Aorta (tissue), 5 donors: ENCODE results near the gene PRDM8. TPM values are rescaled to one million over a fixed set of nuclear protein-coding genes. Genes with fewer than 3 reads are reported as not detected.

Experiments
- ATAC-seq: fragments of 200-7000 bp; cut with Tn5 transposase; one replicate; pipeline ENCODE4 v1.9.1; 2022; ENCODE audit warnings: moderate library complexity; ENCODE audit not compliant: low FRiP score
- DNase-seq, 2 donors: peaks; one replicate each; pipeline ENCODE4 v3.0.0-alpha.2; 2020
- H3K27ac ChIP-seq, 2 donors: one replicate each; pipeline ENCODE4 v1.5.1; 2013; ENCODE audit warnings: low read length in 2 of 2, mild to moderate bottlenecking in 2 of 2, moderate library complexity in 2 of 2, control low read depth in 1 of 2, inconsistent platforms in 1 of 2, low read depth in 1 of 2
- H3K27me3 ChIP-seq, 2 donors: one replicate each; pipeline ENCODE4 v1.6.1; 2013; ENCODE audit warnings: control low read depth in 1 of 2, low read length in 1 of 2, mild to moderate bottlenecking in 1 of 2, moderate library complexity in 1 of 2; ENCODE audit not compliant: insufficient read depth in 2 of 2, control insufficient read depth in 1 of 2
- H3K36me3 ChIP-seq, 2 donors: one replicate each; pipeline ENCODE4 v1.6.1; 2013; ENCODE audit warnings: control low read depth in 1 of 2, low read length in 1 of 2, mild to moderate bottlenecking in 1 of 2; ENCODE audit not compliant: insufficient read depth in 2 of 2, control insufficient read depth in 1 of 2
- H3K4me1 ChIP-seq, 2 donors: one replicate each; pipeline ENCODE4 v1.6.1; 2013; ENCODE audit warnings: low read length in 2 of 2, control low read depth in 1 of 2, mild to moderate bottlenecking in 1 of 2, moderate library complexity in 1 of 2; ENCODE audit not compliant: insufficient read depth in 2 of 2, control insufficient read depth in 1 of 2
- H3K4me3 ChIP-seq, 2 donors: one replicate each; pipeline ENCODE4 v1.5.1; 2013; ENCODE audit warnings: low read length in 2 of 2, control low read depth in 1 of 2, mild to moderate bottlenecking in 1 of 2
- H3K9me3 ChIP-seq: one replicate; pipeline ENCODE4 v1.6.1; 2013; ENCODE audit warnings: mild to moderate bottlenecking, low read length; ENCODE audit not compliant: control insufficient read depth
- WGBS, 2 donors: extraction: QIAGEN DNeasy Blood & Tissue Kit; methylation state at CpG; one replicate each; pipeline ENCODE4 v1.1.7; 2013; 5-methylcytosine and 5-hydroxymethylcytosine counted together
- intact Hi-C, 2 donors: fragments of 100-400 bp; cut with DNase I; formaldehyde crosslinking; loops; one replicate each; pipeline versions ENCODE4 v1.14.2 to v1.15.0; 2022
- polyA plus RNA-seq, 2 donors: library from polyadenylated mRNA; stranded (reverse); fragments of 200-250 nt; gene quantifications; one replicate each; pipeline ENCODE4 v1.2.3, GENCODE V29; 2013
- total RNA-seq, 2 donors: library from RNA; stranded (reverse); fragmentation: NEBNext Ultra II Directional; extraction: Animal tissue kit (Norgen Biotek cat#: 25700); gene quantifications; one replicate each; pipeline ENCODE4 v1.2.1, GENCODE V29; 2021
- donor health status: healthy with polysubstance abuse.
- donor health status: Bipolar disorder and iron deficiency.
- donor health status: DM: no; HTN: no; CAD: no.
- donor health status: DM: no; HTN: no; CAD: no.
- donor health status: DM: yes; HTN: yes; CAD: no.

Gene PRDM8
- total and polyA plus RNA-seq, 4 donors: 0.31 to 4.8 (median 2.3) TPM

DNA sequence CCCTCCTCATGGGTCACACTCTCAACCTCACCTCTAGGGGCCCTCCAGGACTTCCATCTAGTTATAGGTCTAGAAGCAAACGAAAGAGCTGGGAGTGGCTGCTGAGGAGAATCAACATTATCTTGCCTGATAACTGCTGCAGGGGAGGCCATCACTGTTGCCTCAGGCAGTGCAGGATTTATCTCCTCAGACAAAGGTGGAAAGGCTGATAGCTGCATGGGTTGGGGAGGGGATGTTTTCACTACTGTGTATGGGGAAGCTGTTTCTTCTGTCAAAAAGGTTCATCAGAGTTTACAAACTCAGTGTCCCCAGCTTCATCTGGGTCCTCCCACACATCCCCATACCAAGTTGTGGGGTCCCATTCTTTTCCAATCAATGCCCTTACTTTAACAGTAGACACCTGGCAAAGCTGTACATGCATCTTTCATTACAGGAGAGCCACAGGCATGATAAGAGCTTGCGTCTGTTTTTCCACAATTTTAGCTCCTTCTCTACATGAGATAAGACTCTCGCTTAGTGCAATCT, 17.6 kb upstream of the PRDM8 start:
- intact Hi-C loops: loop anchor here in 1 of 2 donors (5.0 kb wide), 1 partner anchor 107 kb away; the partner anchor contains the start of gene ANTXR2

DNA sequence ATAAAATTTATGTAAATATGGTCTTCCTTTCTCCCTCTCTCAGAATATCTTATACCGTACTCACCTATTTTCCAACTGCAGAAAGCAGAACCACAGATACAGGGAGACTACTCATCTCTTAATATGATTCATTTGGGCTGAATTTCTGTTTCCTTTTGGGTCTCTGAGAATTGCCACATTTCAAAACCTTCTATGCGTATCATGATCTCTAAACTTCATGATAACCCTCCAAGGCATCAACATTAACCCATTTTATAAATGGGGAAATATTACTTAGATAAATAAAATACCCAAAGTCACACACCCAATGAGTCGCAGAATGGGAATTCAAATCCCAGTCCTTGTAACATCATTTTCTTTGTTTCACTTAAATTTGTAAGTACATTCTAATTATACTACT, 16.6 kb upstream of the PRDM8 start:
- DNase-seq: no peak
- intact Hi-C loops: loop anchor here in 1 of 2 donors (5.0 kb wide), 1 partner anchor 108 kb away; the partner anchor contains the start of gene ANTXR2
- no peak for ATAC-seq
- H3K27ac ChIP-seq: no peak overlapping the region
- H3K4me3 ChIP-seq: no peak overlapping the region
- H3K27me3 ChIP-seq: no peaks in the 10 kb centered on the region
- 72 to 75% methylated on average over 3 of the region's 3 CpGs for WGBS, 2 donors
- H3K36me3 ChIP-seq: no peaks in the 10 kb centered on the region
- no peaks in the 10 kb centered on the region for H3K4me1 ChIP-seq
- peaks cover 2% of the 10 kb centered on the region for H3K9me3 ChIP-seq

More for the DNA sequence above, 17.6 kb upstream of the PRDM8 start:
- H3K27me3 ChIP-seq: no peaks in the 10 kb centered on the region
- ATAC-seq (no peak), DNase-seq (no peak)
- no peaks in the 10 kb centered on the region for H3K4me1 ChIP-seq
- no peak overlapping the region for H3K4me3 ChIP-seq
- no peak overlapping the region for H3K27ac ChIP-seq
- H3K9me3 ChIP-seq: peaks cover 2% of the 10 kb centered on the region
- H3K36me3 ChIP-seq: no peaks in the 10 kb centered on the region
- WGBS, 2 donors: 86 to 87% methylated on average over 3 of the region's 3 CpGs

DNA sequence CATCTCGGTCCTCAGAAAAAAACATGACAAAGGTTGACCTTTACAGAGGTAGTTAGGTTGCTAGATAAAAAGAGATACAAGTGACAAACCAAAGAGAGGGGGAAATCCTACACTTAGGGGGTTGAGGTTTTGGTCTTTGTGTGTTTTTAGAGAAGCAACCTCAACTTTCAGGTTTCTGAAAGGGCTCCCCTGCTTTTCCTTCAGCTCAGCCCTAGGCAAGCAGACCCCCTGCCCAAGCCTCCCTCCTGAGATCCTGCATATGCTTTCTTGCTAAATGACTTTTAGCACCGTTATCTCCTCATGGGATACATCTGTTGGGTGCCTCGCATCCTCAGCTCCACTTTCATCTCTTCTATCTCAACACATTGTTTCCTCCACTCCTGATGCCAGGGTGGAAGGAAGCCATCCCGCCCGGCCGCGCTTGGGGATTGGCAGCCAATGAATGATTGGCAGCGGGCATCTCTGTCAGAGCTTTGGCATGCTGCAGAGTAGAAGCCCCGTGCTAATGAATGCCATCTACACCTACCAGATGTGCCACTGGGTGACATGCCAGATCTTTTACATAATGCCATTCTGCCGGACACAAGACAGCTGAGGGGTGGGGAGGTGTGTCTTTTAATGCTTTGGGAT, 15.0 kb upstream of the PRDM8 start:
- H3K4me3 ChIP-seq: no peak overlapping the region
- DNase-seq (no peak), ATAC-seq (no peak)
- intact Hi-C loops: loop anchor here (2.0 to 5.0 kb wide), 2 partner anchors 106 to 110 kb away; partner anchors contain the start of gene ANTXR2 (in 1 of the 2)
- no peaks in the 10 kb centered on the region for H3K27me3 ChIP-seq
- WGBS, 2 donors: 5 to 10% methylated on average over 10 of the region's 10 CpGs
- H3K27ac ChIP-seq: no peak overlapping the region
- H3K36me3 ChIP-seq: no peaks in the 10 kb centered on the region
- no peaks in the 10 kb centered on the region for H3K4me1 ChIP-seq
- H3K9me3 ChIP-seq: peaks cover 2% of the 10 kb centered on the region

DNA sequence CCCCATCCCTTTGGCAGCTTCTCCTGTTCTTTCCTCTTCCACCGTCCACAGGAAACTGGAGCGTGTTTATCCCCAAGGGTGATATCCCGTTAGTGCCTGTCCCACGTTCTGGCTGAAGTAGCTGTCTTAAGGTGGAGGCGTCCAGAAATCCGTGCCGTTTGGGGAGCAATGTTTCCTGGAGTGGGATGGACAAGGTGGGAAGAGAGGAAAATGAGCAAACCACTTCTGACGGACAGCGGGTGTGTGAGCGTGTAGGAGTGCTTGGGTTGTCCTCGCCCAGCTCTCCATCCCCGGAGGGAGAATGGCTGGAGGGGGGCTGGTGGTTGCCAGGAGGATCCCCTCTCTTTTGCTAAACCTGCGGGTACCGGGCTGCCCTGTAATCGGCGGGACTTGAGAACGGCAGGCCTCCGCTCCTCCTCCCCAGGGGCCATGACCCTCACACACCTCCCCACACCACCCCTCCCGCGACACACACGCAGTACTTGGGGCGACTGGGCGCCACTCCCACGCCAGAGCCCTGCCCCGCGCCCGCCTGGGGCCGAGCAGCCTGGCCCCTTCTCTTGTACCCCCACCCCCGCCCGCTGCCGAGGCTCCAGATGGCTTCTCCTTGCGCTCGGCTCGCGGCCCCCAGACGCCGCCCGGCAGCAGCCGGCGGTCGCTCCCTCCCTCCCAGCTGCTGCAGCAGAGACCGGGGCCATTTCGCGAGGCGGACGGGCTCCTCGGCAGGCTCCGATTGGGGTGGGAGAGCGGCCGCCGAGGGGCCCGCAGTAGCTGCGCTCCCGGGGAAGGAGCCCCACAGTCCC, 13.9 kb upstream of the PRDM8 start:
- Histone ChIP-seq H3K36me3 (no peaks in the 10 kb centered on the region), H3K27me3 (no peaks in the 10 kb centered on the region), H3K27ac (no peak overlapping the region), H3K9me3 (peaks cover 2% of the 10 kb centered on the region), H3K4me1 (no peaks in the 10 kb centered on the region), H3K4me3 (peak overlapping the region; percentile 45 to 71)
- intact Hi-C loops: loop anchor here (2.0 to 5.0 kb wide), 2 partner anchors 107 to 111 kb away; partner anchors contain the start of gene ANTXR2 (in 1 of the 2)
- WGBS, 2 donors: 1% methylated on average over 52 to 54 of the region's 54 CpGs
- peak; percentile 56 to 82 for DNase-seq
- ATAC-seq: peak; percentile 80

DNA sequence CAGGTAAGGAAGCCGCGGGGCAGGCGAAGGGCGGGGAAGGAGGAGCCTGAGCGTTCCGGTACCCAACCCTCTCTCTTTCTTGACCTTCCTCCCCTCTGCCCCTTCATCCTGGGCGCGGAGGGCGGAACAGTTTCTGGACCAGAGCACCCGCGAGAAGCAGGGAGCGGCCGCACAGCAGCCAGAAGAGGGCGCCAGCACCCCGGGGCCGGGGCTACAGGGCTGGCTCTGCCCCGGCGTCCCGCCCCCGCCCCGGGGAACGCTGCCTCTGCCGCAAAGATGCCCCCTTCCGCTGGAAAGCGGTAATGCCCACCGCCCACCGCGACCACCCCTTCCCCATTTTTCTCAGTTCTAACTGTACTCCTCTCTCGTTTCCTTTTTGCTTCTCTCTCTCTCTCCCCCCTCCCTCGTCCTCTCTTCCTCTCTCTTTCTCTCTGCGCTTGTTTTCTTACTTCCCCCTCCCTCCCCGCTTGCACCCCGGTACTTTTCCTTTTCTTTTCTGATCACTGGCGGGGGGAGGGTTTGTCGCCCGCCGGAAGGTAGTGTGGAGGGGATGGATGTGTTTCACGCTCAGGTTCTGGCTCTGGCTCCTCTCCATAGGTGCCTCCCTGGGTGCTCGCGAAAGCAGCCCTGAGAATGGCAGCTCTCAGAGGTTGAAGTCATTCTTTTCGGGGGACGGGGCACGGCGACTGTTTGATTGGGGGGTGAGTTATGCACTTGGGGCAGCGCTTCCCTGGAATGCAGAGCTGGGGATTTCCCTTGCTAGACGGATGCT, 13.1 kb upstream of the PRDM8 start:
- ATAC-seq: peak; percentile 96
- intact Hi-C loops: loop anchor here in 1 of 2 donors (5.0 kb wide), 1 partner anchor 112 kb away; the partner anchor contains the start of gene ANTXR2
- peak; percentile 93 to 98 for DNase-seq
- WGBS, 2 donors: 0 to 1% methylated on average over 24 to 46 of the region's 46 CpGs
- Histone ChIP-seq H3K4me1 (no peaks in the 10 kb centered on the region), H3K36me3 (no peaks in the 10 kb centered on the region), H3K4me3 (peak overlapping the region; percentile 45 to 71), H3K27ac (no peak overlapping the region), H3K9me3 (no peaks in the 10 kb centered on the region), H3K27me3 (no peaks in the 10 kb centered on the region)

DNA sequence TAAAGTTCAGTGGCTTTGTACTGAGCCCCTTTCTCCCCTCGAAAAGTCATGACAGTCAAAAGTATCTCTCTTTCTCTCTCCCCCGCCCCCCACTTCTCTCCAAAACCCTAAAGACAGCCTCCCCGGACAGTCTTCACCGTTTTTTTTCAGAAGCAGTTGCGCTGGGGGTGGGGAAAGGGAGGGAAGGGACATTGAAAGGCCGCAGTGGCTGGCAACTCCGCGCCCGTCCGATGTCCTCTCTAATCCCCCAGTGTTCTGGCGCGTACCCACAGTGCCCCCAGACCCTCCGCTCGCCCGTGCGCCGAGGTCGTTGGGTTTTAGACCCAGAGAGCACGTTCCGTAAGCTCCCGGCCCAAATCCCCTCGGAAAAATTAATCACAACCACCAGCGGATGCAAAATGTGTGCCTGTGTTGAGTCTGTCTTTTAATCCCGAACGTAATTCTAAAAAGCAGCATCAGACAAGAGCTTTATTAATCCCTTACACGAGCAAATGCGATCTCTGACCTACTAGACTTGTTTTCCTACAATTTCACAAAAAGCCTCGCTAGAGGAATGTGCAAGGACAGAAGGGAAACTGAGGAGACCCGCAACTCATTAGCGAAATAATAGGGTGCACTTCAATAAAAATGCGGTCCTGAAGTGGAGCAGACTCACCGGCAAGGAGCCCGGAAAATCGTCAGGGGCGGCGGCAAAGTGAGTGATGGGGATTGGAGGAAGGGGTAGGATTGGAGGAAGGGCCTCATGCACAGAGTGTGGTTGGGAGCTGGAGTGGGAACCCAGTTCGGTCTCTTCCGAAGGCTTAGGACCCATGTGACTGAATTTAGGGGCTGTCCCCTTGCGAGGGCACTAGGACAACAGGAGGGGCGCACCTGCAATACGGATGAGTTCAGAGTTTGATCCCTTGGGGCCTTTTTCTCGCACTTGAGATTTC, 12.2 kb upstream of the PRDM8 start:
- Histone ChIP-seq H3K4me3 (peak overlapping the region; percentile 31 to 45), H3K36me3 (no peaks in the 10 kb centered on the region), H3K27ac (no peak overlapping the region), H3K9me3 (no peaks in the 10 kb centered on the region), H3K4me1 (no peaks in the 10 kb centered on the region), H3K27me3 (peaks cover 0 to 3% of the 10 kb centered on the region in 2 donors)
- intact Hi-C loops: loop anchor here in 1 of 2 donors (5.0 kb wide), 1 partner anchor 113 kb away; the partner anchor contains the start of gene ANTXR2
- 3 to 4% methylated on average over 41 to 42 of the region's 42 CpGs for WGBS, 2 donors
- DNase-seq (no peak), ATAC-seq (no peak)

DNA sequence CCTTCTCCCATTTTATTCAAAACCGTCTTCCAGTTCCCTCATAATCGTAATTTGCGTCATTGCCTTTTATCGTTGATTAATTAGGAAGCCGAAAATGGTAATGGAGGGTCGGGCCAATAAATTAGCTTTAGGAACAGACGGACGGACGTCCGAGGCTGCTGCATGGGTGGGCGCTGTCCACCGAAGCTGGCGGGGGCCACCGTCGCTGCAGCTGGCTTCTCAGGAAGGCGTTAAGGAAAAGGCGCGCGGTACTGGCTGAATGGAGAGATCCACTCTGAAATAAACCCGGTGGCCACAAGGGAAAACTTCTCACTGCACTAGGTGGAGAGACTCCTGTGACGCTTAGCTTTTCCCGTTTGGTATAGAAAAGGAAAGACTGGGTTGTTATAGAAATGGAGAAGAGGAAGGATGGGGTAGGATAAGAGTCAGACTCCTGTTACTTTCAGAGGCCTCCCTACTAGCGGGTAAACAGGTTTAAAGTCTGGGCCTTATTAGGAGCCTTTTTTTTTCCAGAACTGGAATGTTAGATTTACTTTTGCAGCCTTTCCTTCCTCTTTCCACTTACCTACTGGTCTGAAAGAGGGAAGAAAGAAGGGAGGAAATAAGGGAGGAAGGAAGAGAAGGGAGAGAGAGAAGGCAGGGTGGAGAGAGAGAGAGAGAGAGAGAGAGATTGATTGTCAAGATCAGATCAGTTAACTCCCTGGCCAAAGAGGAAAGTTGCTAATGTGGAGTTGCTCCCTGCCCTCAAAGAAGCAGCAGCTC, 11.3 kb upstream of the PRDM8 start:
- DNase-seq: no peak

More for the DNA sequence above, 11.3 kb upstream of the PRDM8 start:
- H3K27me3 ChIP-seq: peaks cover 0 to 7% of the 10 kb centered on the region in 2 donors
- no peaks in the 10 kb centered on the region for H3K36me3 ChIP-seq
- no peak overlapping the region for H3K4me3 ChIP-seq
- H3K4me1 ChIP-seq: no peaks in the 10 kb centered on the region
- intact Hi-C loops: no loop called here
- 7 to 10% methylated on average over 23 of the region's 23 CpGs for WGBS, 2 donors
- no peak overlapping the region for H3K27ac ChIP-seq
- H3K9me3 ChIP-seq: no peaks in the 10 kb centered on the region
- no peak for ATAC-seq
